ENCODE measurements around the gene ACSL4. TPM values are rescaled to one million over a fixed set of nuclear protein-coding genes. Genes with fewer than 3 reads are reported as not detected.
"Not testable (repeated sequence)": the region's sequence is repeated elsewhere in the genome, so short reads cannot be mapped to it uniquely, and the experiment has no call there.

Gene ACSL4
- total RNA-seq, 1 donor from 2014 or later, result 27.7 TPM

DNA sequence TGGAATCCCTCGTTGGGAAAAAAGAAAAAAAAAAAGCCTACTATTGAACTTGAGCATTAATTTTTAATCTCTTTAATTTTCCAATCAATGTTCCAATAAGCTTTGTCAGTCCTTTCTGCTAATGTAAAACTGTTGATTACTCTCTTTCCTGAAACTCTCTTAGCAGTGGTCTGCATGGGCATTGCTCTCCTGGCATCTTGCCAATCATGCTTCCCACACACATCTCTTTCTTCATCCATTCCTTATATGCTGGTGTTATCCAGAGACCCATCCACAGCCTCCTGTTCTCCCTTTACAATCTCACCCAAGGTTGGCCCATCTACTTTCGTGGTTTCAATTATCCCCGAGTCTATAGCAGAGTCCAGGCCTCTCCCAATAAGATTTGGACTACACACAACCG lies 76.3 kb downstream of the ACSL4 start:
- Histone ChIP-seq H3K9me3 (ENCODE audit: control insufficient read depth in 3 of 3, low read length in 3 of 3) (no peaks in the 10 kb centered on the region), H3K4me3 (ENCODE audit: low read length in 3 of 3) (no peak overlapping the region), H3K9ac (ENCODE audit: low read depth in 1 of 3, low read length in 3 of 3) (no peak overlapping the region), H3K36me3 (ENCODE audit: control insufficient read depth in 3 of 3, insufficient read depth in 3 of 3, low read length in 3 of 3) (peaks cover 4 to 9% (median 6%) of the 10 kb centered on the region in 3 donors), H3K4me1 (ENCODE audit: control insufficient read depth in 3 of 3, insufficient read depth in 3 of 3, low read length in 3 of 3) (no peaks in the 10 kb centered on the region), H3K27me3 (ENCODE audit: control insufficient read depth in 3 of 3, insufficient read depth in 3 of 3, low read length in 3 of 3) (no peaks in the 10 kb centered on the region), H3K27ac (ENCODE audit: low read depth, low read length) (no peak overlapping the region)

DNA sequence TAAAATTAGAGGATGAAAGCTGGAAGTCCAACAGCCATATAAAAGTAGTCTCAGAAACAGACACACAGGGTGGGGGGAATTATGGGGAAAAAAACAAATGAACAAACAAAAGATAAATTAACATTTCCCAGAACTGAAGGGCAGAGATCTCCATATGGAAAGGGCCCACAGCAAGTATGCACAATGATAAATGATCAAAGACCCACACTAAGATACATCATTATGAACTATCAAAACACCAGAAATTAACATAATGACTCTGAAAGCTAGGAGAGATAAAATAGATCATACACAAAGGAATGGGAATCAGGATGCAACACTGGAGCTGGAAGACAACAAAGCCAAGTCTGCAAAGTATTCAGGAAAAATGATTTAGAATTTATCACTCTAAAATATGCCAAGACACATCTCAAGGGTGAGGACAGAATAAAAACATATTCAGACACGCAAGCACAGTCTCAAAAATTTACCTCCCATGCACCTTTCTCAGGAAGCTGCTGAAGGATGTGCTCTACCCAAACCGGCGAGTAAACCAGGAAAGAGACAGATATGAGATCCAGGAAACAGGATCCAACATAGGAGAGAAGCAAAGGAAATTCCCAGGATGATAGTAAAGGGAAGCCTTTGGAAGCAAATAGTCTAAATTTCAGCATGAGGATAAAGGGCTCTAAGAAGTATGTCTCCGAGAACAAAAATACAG lies 77.4 kb downstream of the ACSL4 start:
- no peaks in the 10 kb centered on the region for H3K4me1 ChIP-seq (ENCODE audit: control insufficient read depth in 3 of 3, insufficient read depth in 3 of 3, low read length in 3 of 3)
- H3K9me3 ChIP-seq (ENCODE audit: control insufficient read depth in 3 of 3, low read length in 3 of 3), result no peaks in the 10 kb centered on the region
- no peak overlapping the region for H3K27ac ChIP-seq (ENCODE audit: low read depth, low read length)
- H3K36me3 ChIP-seq (ENCODE audit: control insufficient read depth in 3 of 3, insufficient read depth in 3 of 3, low read length in 3 of 3), result peaks cover 4 to 9% (median 6%) of the 10 kb centered on the region in 3 donors
- H3K9ac ChIP-seq (ENCODE audit: low read depth in 1 of 3, low read length in 3 of 3), result no peak overlapping the region
- H3K27me3 ChIP-seq (ENCODE audit: control insufficient read depth in 3 of 3, insufficient read depth in 3 of 3, low read length in 3 of 3), result no peaks in the 10 kb centered on the region
- no peak overlapping the region for H3K4me3 ChIP-seq (ENCODE audit: low read length in 3 of 3)

DNA sequence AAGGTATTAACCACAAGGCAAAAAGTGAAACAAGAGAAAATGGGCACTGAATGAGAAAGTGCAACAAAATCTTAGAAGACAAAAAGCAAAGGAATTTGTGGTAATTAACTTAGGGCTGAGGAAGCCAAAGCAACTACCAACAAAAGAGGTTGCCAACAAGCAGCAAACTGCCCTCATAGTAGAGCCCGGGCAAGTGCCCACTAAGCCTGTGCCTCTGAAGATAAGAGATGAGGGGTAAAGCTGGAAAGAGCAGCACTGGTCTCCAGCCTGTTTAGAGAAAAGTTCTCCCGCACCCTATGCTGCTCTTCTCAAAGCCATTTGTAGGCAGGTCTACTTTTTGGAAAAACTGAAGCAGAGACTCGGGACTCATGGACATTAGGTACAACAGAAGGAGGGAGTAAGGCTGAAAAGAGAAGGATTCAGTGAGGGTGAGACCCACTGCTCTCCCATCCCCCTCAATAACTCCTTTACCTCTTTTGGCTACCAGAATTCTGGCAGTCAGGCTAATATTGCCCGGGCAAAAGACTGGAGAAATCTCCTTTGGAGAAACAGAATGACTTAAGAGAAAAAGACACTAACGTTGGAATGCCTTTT lies 78.4 kb downstream of the ACSL4 start:
- Histone ChIP-seq H3K36me3 (ENCODE audit: control insufficient read depth in 3 of 3, insufficient read depth in 3 of 3, low read length in 3 of 3) (peaks cover 4 to 9% (median 6%) of the 10 kb centered on the region in 3 donors), H3K4me3 (ENCODE audit: low read length in 3 of 3) (no peak overlapping the region), H3K9ac (ENCODE audit: low read depth in 1 of 3, low read length in 3 of 3) (no peak overlapping the region), H3K9me3 (ENCODE audit: control insufficient read depth in 3 of 3, low read length in 3 of 3) (no peaks in the 10 kb centered on the region), H3K27ac (ENCODE audit: low read depth, low read length) (no peak overlapping the region), H3K4me1 (ENCODE audit: control insufficient read depth in 3 of 3, insufficient read depth in 3 of 3, low read length in 3 of 3) (no peaks in the 10 kb centered on the region), H3K27me3 (ENCODE audit: control insufficient read depth in 3 of 3, insufficient read depth in 3 of 3, low read length in 3 of 3) (no peaks in the 10 kb centered on the region)

DNA sequence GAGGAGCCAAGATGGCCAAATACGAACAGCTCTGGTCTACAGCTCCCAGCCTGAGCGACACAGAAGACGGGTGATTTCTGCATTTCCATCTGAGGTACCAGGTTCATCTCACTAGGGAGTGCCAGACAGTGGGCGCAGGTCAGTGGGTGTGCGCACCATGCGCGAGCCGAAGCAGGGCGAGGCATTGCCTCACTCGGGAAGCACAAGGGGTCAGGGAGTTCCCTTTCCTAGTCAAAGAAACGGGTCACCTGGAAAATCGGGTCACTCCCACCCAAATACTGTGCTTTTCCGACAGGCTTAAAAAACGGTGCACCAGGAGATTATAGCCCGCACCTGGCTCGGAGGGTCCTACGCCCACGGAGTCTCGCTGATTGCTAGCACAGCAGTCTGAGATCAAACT lies 88.4 kb downstream of the ACSL4 start:
- H3K4me1 ChIP-seq (ENCODE audit: control insufficient read depth in 3 of 3, insufficient read depth in 3 of 3, low read length in 3 of 3); H3K27me3 ChIP-seq (ENCODE audit: control insufficient read depth in 3 of 3, insufficient read depth in 3 of 3, low read length in 3 of 3); H3K27ac ChIP-seq (ENCODE audit: low read depth, low read length); H3K9me3 ChIP-seq (ENCODE audit: control insufficient read depth in 3 of 3, low read length in 3 of 3); H3K36me3 ChIP-seq (ENCODE audit: control insufficient read depth in 3 of 3, insufficient read depth in 3 of 3, low read length in 3 of 3); H3K4me3 ChIP-seq (ENCODE audit: low read length in 3 of 3); H3K9ac ChIP-seq (ENCODE audit: low read depth in 1 of 3, low read length in 3 of 3): not testable (repeated sequence)

DNA sequence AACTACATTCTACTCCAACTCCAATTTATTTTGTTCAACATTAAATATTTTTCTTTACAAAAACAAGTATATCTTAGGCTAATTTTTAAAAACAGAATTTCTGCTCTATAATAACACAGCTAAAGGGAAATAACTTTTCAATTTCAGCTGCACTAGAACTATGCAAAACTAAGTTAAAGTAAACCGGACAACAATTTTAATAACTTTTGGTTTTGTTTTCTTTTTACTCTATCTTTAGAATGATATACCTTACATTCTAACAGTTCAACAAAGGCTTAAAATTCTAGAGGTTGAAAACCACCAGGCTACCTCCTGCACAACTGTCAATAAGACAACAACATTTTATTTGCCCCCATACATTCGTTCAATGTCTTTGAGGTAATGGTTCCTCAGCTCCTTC lies 89.4 kb downstream of the ACSL4 start:
- Histone ChIP-seq H3K9me3 (ENCODE audit: control insufficient read depth in 3 of 3, low read length in 3 of 3) (no peaks in the 10 kb centered on the region), H3K4me3 (ENCODE audit: low read length in 3 of 3) (no peak overlapping the region), H3K27me3 (ENCODE audit: control insufficient read depth in 3 of 3, insufficient read depth in 3 of 3, low read length in 3 of 3) (no peaks in the 10 kb centered on the region), H3K36me3 (ENCODE audit: control insufficient read depth in 3 of 3, insufficient read depth in 3 of 3, low read length in 3 of 3) (no peaks in the 10 kb centered on the region), H3K27ac (ENCODE audit: low read depth, low read length) (no peak overlapping the region), H3K4me1 (ENCODE audit: control insufficient read depth in 3 of 3, insufficient read depth in 3 of 3, low read length in 3 of 3) (no peaks in the 10 kb centered on the region), H3K9ac (ENCODE audit: low read depth in 1 of 3, low read length in 3 of 3) (no peak overlapping the region)

DNA sequence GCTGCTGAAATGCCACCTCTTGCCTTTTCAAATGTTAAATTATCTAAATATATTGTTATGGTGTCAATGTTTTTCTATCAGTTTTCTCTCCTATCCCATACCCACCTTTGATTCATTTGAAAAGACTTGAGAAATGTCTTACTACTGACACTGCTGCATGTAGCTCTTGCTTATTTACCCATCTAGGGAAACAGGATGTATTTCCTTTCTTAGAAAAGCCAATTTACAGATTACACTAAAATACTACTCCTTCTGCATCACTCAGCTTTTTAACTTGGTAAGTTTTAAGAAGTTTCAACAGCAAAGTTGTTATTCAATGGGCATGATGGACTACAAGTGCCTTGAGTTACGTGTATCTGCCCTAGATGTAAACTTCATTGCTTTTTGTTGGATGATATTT lies 94.9 kb downstream of the ACSL4 start:
- H3K9me3 ChIP-seq (ENCODE audit: control insufficient read depth in 3 of 3, low read length in 3 of 3), result no peaks in the 10 kb centered on the region
- no peak overlapping the region for H3K27ac ChIP-seq (ENCODE audit: low read depth, low read length)
- H3K27me3 ChIP-seq (ENCODE audit: control insufficient read depth in 3 of 3, insufficient read depth in 3 of 3, low read length in 3 of 3), result no peaks in the 10 kb centered on the region
- no peaks in the 10 kb centered on the region for H3K4me1 ChIP-seq (ENCODE audit: control insufficient read depth in 3 of 3, insufficient read depth in 3 of 3, low read length in 3 of 3)
- no peak overlapping the region for H3K4me3 ChIP-seq (ENCODE audit: low read length in 3 of 3)
- no peak overlapping the region for H3K9ac ChIP-seq (ENCODE audit: low read depth in 1 of 3, low read length in 3 of 3)
- no peaks in the 10 kb centered on the region for H3K36me3 ChIP-seq (ENCODE audit: control insufficient read depth in 3 of 3, insufficient read depth in 3 of 3, low read length in 3 of 3)

GRCh38 chrX:109637477-109637876 lies 95.6 kb downstream of the ACSL4 start:
- not testable (repeated sequence) for H3K4me1 ChIP-seq (ENCODE audit: control insufficient read depth in 3 of 3, insufficient read depth in 3 of 3, low read length in 3 of 3); H3K9me3 ChIP-seq (ENCODE audit: control insufficient read depth in 3 of 3, low read length in 3 of 3); H3K4me3 ChIP-seq (ENCODE audit: low read length in 3 of 3); H3K9ac ChIP-seq (ENCODE audit: low read depth in 1 of 3, low read length in 3 of 3); H3K27ac ChIP-seq (ENCODE audit: low read depth, low read length); H3K36me3 ChIP-seq (ENCODE audit: control insufficient read depth in 3 of 3, insufficient read depth in 3 of 3, low read length in 3 of 3); H3K27me3 ChIP-seq (ENCODE audit: control insufficient read depth in 3 of 3, insufficient read depth in 3 of 3, low read length in 3 of 3)

- Histone ChIP-seq H3K9me3 (ENCODE audit: control insufficient read depth in 3 of 3, low read length in 3 of 3) (no peaks in the 10 kb centered on the region), H3K4me3 (ENCODE audit: low read length in 3 of 3) (no peak overlapping the region), H3K27me3 (ENCODE audit: control insufficient read depth in 3 of 3, insufficient read depth in 3 of 3, low read length in 3 of 3) (no peaks in the 10 kb centered on the region), H3K27ac (ENCODE audit: low read depth, low read length) (no peak overlapping the region), H3K36me3 (ENCODE audit: control insufficient read depth in 3 of 3, insufficient read depth in 3 of 3, low read length in 3 of 3) (no peaks in the 10 kb centered on the region), H3K9ac (ENCODE audit: low read depth in 1 of 3, low read length in 3 of 3) (no peak overlapping the region), H3K4me1 (ENCODE audit: control insufficient read depth in 3 of 3, insufficient read depth in 3 of 3, low read length in 3 of 3) (no peaks in the 10 kb centered on the region)
These were observed 97.9 kb downstream of the ACSL4 start for GRCh38 chrX:109635146-109635545.

GRCh38 chrX:109632906-109633504 lies 100.1 kb downstream of the ACSL4 start:
- Histone ChIP-seq H3K9ac (ENCODE audit: low read depth in 1 of 3, low read length in 3 of 3) (no peak overlapping the region), H3K27ac (ENCODE audit: low read depth, low read length) (no peak overlapping the region), H3K9me3 (ENCODE audit: control insufficient read depth in 3 of 3, low read length in 3 of 3) (no peaks in the 10 kb centered on the region), H3K4me1 (ENCODE audit: control insufficient read depth in 3 of 3, insufficient read depth in 3 of 3, low read length in 3 of 3) (no peaks in the 10 kb centered on the region), H3K4me3 (ENCODE audit: low read length in 3 of 3) (no peak overlapping the region), H3K36me3 (ENCODE audit: control insufficient read depth in 3 of 3, insufficient read depth in 3 of 3, low read length in 3 of 3) (no peaks in the 10 kb centered on the region), H3K27me3 (ENCODE audit: control insufficient read depth in 3 of 3, insufficient read depth in 3 of 3, low read length in 3 of 3) (no peaks in the 10 kb centered on the region)

- Histone ChIP-seq H3K9ac (ENCODE audit: low read depth in 1 of 3, low read length in 3 of 3) (no peak overlapping the region), H3K27ac (ENCODE audit: low read depth, low read length) (no peak overlapping the region), H3K9me3 (ENCODE audit: control insufficient read depth in 3 of 3, low read length in 3 of 3) (no peaks in the 10 kb centered on the region), H3K4me1 (ENCODE audit: control insufficient read depth in 3 of 3, insufficient read depth in 3 of 3, low read length in 3 of 3) (peaks cover 0 to 2% (median 0%) of the 10 kb centered on the region in 3 donors), H3K36me3 (ENCODE audit: control insufficient read depth in 3 of 3, insufficient read depth in 3 of 3, low read length in 3 of 3) (no peaks in the 10 kb centered on the region), H3K27me3 (ENCODE audit: control insufficient read depth in 3 of 3, insufficient read depth in 3 of 3, low read length in 3 of 3) (peaks cover 0 to 11% (median 0%) of the 10 kb centered on the region in 3 donors), H3K4me3 (ENCODE audit: low read length in 3 of 3) (no peak overlapping the region)
These were observed 103.7 kb downstream of the ACSL4 start for GRCh38 chrX:109629310-109629709.

Data from skeletal muscle tissue (tissue), 4 donors.